Neuron (in vitro differentiated cells): ENCODE measurements around the gene SST.

Experiments used
- H2AFZ ChIP-seq: one replicate; pipeline ENCODE4 v1.6.1; 2013; ENCODE audit warnings: low read depth, mild to moderate bottlenecking, inconsistent platforms, low read length, moderate library complexity
- H3K27me3 ChIP-seq: one replicate; pipeline ENCODE4 v1.6.1; 2013; ENCODE audit warnings: low read length; ENCODE audit not compliant: insufficient read depth
- H3K36me3 ChIP-seq: one replicate; pipeline ENCODE4 v1.6.1; 2013; ENCODE audit warnings: low read length; ENCODE audit not compliant: insufficient read depth
- H3K4me1 ChIP-seq: one replicate; pipeline ENCODE4 v1.6.1; 2013; ENCODE audit warnings: low read length; ENCODE audit not compliant: insufficient read depth
- H3K4me3 ChIP-seq: 2 replicates; pipeline ENCODE4 v1.5.1; 2013; ENCODE audit warnings: mild to moderate bottlenecking, low read length, moderate library complexity
- H3K9me3 ChIP-seq: one replicate; pipeline ENCODE4 v1.6.1; 2013; ENCODE audit warnings: low read length

SST gene

GRCh38 chr3:187669675-187670504 lies at the start of gene SST:
Gene SST (minus strand): TSS chr3:187670394. CDS start chr3:187670291, 103 bp downstream.
- Histone ChIP-seq H3K27me3 (peaks cover 32% of the 10 kb centered on the region), H3K9me3 (no peaks in the 10 kb centered on the region), H3K36me3 (no peaks in the 10 kb centered on the region), H3K4me1 (no peaks in the 10 kb centered on the region), H2AFZ (no peak within 1 kb of the TSS), H3K4me3 (no peak within 1 kb of the TSS)

GRCh38 chr3:187719628-187720336 lies 49.6 kb upstream of the SST start:
- peaks cover 8% of the 10 kb centered on the region for H3K4me1 ChIP-seq
- H3K4me3 ChIP-seq = no peak overlapping the region
- peaks cover 22% of the 10 kb centered on the region for H3K36me3 ChIP-seq
- no peaks in the 10 kb centered on the region for H3K27me3 ChIP-seq
- no peaks in the 10 kb centered on the region for H3K9me3 ChIP-seq
- H2AFZ ChIP-seq = no peak overlapping the region

- Histone ChIP-seq H3K36me3 (peaks cover 15% of the 10 kb centered on the region), H3K9me3 (no peaks in the 10 kb centered on the region)
Observed at GRCh38 chr3:187718802-187719201, 48.6 kb upstream of the SST start.

GRCh38 chr3:187717572-187717971 lies 47.4 kb upstream of the SST start:
- peaks cover 8% of the 10 kb centered on the region for H3K4me1 ChIP-seq
- H3K36me3 ChIP-seq = peaks cover 9% of the 10 kb centered on the region
- no peaks in the 10 kb centered on the region for H3K9me3 ChIP-seq

More at GRCh38 chr3:187718802-187719201, 48.6 kb upstream of the SST start:
- Histone ChIP-seq H3K4me1 (peaks cover 8% of the 10 kb centered on the region), H3K27me3 (no peaks in the 10 kb centered on the region), H3K4me3 (no peak overlapping the region), H2AFZ (no peak overlapping the region)

GRCh38 chr3:187714404-187714979 lies 44.3 kb upstream of the SST start:
- Histone ChIP-seq H3K9me3 (no peaks in the 10 kb centered on the region), H3K4me3 (no peak overlapping the region), H2AFZ (no peak overlapping the region), H3K36me3 (no peaks in the 10 kb centered on the region), H3K4me1 (peaks cover 2% of the 10 kb centered on the region), H3K27me3 (no peaks in the 10 kb centered on the region)

More at GRCh38 chr3:187717572-187717971, 47.4 kb upstream of the SST start:
- Histone ChIP-seq H3K4me3 (no peak overlapping the region), H2AFZ (no peak overlapping the region), H3K27me3 (no peaks in the 10 kb centered on the region)

GRCh38 chr3:187713504-187713903 lies 43.3 kb upstream of the SST start:
- H3K27me3 ChIP-seq = no peaks in the 10 kb centered on the region
- no peaks in the 10 kb centered on the region for H3K36me3 ChIP-seq
- no peak overlapping the region for H3K4me3 ChIP-seq
- H3K4me1 ChIP-seq = no peaks in the 10 kb centered on the region
- H2AFZ ChIP-seq = no peak overlapping the region
- no peaks in the 10 kb centered on the region for H3K9me3 ChIP-seq

GRCh38 chr3:187709155-187709554 lies 39.0 kb upstream of the SST start:
- Histone ChIP-seq H3K9me3 (no peaks in the 10 kb centered on the region), H2AFZ (no peak overlapping the region), H3K36me3 (no peaks in the 10 kb centered on the region), H3K4me1 (no peaks in the 10 kb centered on the region), H3K4me3 (no peak overlapping the region), H3K27me3 (no peaks in the 10 kb centered on the region)

GRCh38 chr3:187708696-187709095 lies 38.5 kb upstream of the SST start:
- H3K4me1 ChIP-seq = no peaks in the 10 kb centered on the region
- no peaks in the 10 kb centered on the region for H3K36me3 ChIP-seq
- no peak overlapping the region for H3K4me3 ChIP-seq
- H2AFZ ChIP-seq = no peak overlapping the region
- H3K9me3 ChIP-seq = no peaks in the 10 kb centered on the region
- no peaks in the 10 kb centered on the region for H3K27me3 ChIP-seq

GRCh38 chr3:187706971-187707370 lies 36.8 kb upstream of the SST start:
- Histone ChIP-seq H3K9me3 (no peaks in the 10 kb centered on the region), H3K4me3 (no peak overlapping the region), H2AFZ (no peak overlapping the region), H3K36me3 (no peaks in the 10 kb centered on the region), H3K4me1 (no peaks in the 10 kb centered on the region), H3K27me3 (no peaks in the 10 kb centered on the region)

- Histone ChIP-seq H2AFZ (no peak overlapping the region), H3K36me3 (no peaks in the 10 kb centered on the region), H3K4me1 (no peaks in the 10 kb centered on the region), H3K4me3 (no peak overlapping the region), H3K27me3 (no peaks in the 10 kb centered on the region), H3K9me3 (no peaks in the 10 kb centered on the region)
Observed at GRCh38 chr3:187705164-187705563, 35.0 kb upstream of the SST start.

GRCh38 chr3:187702507-187703033 lies 32.4 kb upstream of the SST start, which contains the start of gene RTP2:
Gene RTP2 (minus strand): TSS chr3:187702557. CDS start chr3:187702128, 429 bp downstream.
- Histone ChIP-seq H3K27me3 (no peaks in the 10 kb centered on the region), H3K4me1 (no peaks in the 10 kb centered on the region), H3K9me3 (no peaks in the 10 kb centered on the region), H3K4me3 (no peak within 1 kb of the TSS), H3K36me3 (no peaks in the 10 kb centered on the region), H2AFZ (no peak within 1 kb of the TSS)

GRCh38 chr3:187700249-187700648 lies 30.1 kb upstream of the SST start:
- Histone ChIP-seq H3K27me3 (no peaks in the 10 kb centered on the region), H3K4me3 (no peak overlapping the region), H3K36me3 (no peaks in the 10 kb centered on the region), H3K4me1 (no peaks in the 10 kb centered on the region), H2AFZ (no peak overlapping the region), H3K9me3 (no peaks in the 10 kb centered on the region)
